Central memory CD4-positive, alpha-beta T cell (primary cell): Measurements from ENCODE around the gene KCNIP3.

Experiments used
- DNase-seq: peaks from one replicate; pipeline ENCODE4 v3.0.0; 2022

The KCNIP3 gene

GRCh38 chr2:95275151-95275515 is 22.0 kb upstream of the KCNIP3 start:
- no peak for DNase-seq

DNA sequence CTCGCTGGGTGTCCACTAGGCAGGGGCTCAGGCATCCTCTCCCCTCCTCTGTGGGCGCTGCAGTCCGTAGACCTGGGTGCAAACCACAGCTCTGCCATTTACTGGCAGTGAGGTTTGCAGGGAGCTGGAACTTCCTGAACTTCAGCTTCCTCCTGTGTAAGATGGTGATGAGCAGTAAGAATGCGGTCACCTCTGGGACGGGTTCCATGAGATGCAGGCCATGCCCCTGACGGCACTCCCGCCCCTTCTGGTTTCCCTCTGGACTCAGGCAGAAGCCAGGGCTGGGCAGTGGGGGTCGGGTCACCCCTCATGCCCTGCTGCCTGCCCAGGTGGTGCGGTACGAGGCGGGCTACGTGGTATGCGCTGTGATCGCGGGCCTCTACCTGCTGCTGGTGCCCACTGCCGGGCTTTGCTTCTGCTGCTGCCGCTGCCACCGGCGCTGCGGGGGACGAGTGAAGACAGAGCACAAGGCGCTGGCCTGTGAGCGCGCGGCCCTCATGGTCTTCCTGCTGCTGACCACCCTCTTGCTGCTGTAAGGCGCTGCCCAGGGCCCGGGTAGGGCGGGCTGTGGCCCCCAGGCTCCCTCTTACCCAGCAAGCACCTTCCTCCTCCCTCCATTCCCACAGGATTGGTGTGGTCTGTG is 21.4 kb upstream of the KCNIP3 start:
- no peak for DNase-seq

DNA sequence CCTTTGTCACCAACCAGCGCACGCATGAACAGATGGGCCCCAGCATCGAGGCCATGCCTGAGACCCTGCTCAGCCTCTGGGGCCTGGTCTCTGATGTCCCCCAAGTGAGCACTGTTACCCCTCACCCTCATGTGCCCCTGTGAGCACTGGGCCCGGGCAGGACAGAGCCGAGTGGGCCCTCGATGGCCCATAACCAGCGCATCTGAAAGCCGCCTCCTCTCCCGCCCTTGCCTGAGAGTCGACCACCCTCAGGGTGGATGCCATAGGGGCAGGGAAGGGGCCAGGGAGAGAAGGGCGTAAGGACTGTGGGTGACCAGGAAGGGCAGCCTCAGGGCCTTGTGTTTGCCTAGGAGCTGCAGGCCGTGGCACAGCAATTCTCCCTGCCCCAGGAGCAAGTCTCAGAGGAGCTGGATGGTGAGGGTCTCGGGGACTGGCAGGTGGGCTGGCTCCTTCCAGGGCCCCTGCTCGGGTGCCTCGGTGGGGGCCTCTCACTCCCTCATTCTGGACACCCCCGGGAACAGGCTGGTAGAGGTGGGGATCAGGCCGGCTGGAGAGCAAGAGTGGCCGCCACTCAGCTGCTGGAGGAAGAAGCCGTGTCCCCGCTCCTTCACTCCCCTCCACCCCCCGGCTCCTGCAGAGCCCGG is 20.8 kb upstream of the KCNIP3 start:
- no peak for DNase-seq

GRCh38 chr2:95276888-95277245 is 20.3 kb upstream of the KCNIP3 start:
- no peak for DNase-seq

GRCh38 chr2:95277246-95277906 is 19.8 kb upstream of the KCNIP3 start:
- DNase-seq, result no peak

DNA sequence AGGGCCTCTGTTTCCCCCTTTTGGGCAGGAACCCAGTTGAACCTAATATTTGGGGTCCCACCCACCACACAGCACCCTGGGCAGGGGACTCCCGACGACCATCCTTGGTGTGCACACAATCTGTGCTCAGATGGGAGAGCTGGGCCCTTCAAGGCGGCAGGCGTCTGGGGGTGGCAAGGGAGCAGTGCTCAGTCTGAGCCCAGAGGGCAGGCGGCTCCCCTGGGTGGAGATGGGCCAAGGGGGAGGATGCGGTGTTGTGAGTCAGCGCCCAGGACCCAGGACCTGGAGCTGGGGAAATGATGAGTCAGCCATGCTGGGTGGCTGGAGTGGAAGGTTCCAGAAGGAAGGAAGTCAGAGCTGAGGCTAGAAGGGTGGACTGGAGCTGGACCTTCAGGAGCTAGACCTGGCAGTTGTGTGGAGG is 19.1 kb upstream of the KCNIP3 start:
- no peak for DNase-seq

GRCh38 chr2:95278637-95279225 is 18.4 kb upstream of the KCNIP3 start:
- DNase-seq, result no peak

- no peak for DNase-seq
These were observed 17.6 kb upstream of the KCNIP3 start for GRCh38 chr2:95279435-95280035.

GRCh38 chr2:95281071-95281470 is 16.1 kb upstream of the KCNIP3 start:
- no peak for DNase-seq

DNA sequence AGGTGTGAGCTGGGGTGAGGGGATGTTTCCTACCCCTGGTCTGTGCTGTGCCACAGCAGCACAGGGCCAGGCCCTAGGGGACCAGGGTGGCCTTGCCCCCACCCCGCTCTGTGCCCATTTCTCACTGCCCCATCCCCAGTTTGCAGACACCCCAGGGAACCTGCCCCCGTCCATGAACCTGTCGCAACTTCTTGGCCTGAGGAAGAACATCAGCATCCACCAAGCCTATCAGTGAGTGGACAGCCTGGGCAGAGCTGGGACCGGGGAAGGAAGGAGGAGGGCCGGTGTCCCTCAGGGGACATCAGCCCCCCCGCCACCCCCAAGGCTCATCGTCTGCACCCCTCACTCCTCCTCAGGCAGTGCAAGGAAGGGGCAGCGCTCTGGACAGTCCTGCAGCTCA is 15.4 kb upstream of the KCNIP3 start:
- DNase-seq, result no peak

DNA sequence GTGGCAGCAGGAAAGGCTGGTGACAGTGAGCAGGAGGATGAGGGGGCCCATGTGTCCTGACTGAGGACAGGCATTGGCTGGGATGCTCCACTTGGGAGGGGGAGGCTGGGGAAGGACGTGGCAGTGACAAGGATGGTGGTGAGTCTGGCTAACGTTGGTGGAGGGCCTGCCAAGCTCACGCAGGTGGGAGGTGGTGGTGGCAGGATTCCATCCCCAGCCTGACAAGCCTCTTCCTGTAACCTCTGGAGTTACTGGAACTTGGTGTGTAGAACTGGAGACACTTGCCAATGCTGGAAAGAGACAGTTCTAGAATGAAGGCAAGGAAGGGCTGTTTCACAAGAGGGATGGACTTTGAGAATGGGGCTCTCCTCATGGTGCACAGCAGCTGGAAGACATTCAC is 14.7 kb upstream of the KCNIP3 start:
- no peak for DNase-seq

GRCh38 chr2:95283562-95283961 is 13.6 kb upstream of the KCNIP3 start:
- DNase-seq, result no peak

GRCh38 chr2:95284886-95285541 is 12.1 kb upstream of the KCNIP3 start:
- no peak for DNase-seq

- no peak for DNase-seq
These were observed 11.6 kb upstream of the KCNIP3 start for GRCh38 chr2:95285542-95285932.

GRCh38 chr2:95287336-95287735 is 9.8 kb upstream of the KCNIP3 start:
- DNase-seq, result no peak

DNA sequence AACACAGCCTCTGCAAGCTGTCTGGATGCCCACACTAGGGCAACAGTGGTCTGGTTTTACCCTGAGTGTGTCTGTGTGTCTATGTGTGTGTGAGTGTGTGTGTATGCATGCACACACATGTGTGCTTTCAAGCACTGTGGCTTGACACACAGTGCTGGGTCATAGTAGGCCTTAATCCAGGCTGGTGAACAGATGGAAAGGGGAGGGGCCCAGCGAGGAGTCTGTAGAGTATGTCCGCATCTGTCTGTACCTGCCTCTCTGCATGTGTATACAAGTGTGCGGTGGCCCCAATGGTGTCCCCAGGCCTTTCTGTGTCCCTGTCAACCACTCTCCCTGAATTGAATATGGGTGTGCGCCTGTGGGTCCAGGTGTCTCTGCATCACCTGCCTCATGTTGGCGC is 9.3 kb upstream of the KCNIP3 start:
- DNase-seq, result no peak

DNA sequence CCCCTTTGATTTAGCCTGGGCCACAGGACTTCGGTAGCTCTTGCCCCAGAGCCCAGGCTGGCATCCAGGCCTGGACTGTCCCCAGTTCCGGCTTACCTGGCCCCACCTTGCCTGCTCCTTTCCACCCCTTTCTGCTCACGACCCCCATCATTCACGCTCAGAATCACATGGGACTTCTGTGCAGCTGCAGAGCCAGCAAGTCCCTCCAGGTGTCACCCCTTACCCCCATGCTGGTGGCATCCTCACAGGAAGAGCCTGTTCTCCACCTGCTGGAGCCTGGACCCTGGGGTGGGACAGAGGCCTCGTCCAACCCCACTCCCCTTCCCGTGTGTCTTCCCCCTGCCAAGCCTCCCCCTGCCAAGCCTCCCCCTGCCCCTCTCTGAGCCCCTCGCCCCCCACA is 7.9 kb upstream of the KCNIP3 start:
- no peak for DNase-seq

- no peak for DNase-seq
These were observed 5.9 kb upstream of the KCNIP3 start for GRCh38 chr2:95291222-95291621.

- DNase-seq, result no peak
These were observed 4.4 kb upstream of the KCNIP3 start for GRCh38 chr2:95292623-95293260.

GRCh38 chr2:95294579-95295250 is 2.4 kb upstream of the KCNIP3 start:
- DNase-seq, result no peak

- DNase-seq, result no peak
These were observed 1.8 kb upstream of the KCNIP3 start for GRCh38 chr2:95295376-95295775.

DNA sequence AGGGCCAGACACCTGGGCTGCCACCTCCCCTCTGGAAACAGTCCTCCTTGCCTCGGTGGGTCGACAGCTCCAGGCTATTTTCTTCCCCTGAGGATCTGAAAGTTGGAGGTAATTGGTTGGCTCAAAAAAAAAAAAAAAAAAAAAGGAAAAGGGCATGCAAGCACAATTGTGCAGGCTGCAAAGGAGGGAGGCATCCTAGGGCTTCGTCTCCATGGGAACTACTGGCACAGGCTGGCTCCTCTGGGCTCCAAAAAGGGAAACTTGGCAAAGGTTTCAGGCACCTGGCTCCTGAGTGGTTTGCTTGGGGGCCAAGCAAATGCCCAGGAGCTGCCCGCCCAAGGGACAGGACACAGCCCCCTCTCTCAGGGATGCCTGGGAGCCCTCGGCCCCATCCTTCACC is 1.1 kb upstream of the KCNIP3 start:
- no peak for DNase-seq
